HG02870 (cell line): ENCODE data around the gene FATE1.

Experiments
- ATAC-seq: cut with Tn5 transposase; IDR thresholded peaks from one replicate; pipeline ENCODE4 v1.9.1; 2021; ENCODE audit warnings: mild to moderate bottlenecking, moderate library complexity; ENCODE audit not compliant: unreplicated experiment

FATE1 gene

DNA sequence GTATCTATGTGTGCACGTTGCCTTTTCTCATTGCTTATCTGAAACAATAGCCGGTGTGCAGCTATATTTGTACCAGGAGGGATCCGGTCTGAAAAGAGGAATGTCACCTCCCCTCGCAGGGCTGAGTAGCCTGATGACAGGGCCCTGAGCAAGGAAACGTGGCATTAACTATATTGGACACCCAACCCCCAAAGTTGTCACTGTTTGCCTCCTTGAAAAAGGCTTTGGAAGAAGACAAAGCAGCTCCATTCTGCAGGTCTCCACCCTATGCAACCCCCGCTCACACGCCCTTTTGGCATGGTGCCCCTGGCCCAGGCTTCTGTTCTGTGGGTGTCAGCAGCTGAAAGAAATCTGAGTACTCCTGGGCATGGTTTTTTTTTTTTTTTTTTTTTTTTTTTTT, 12.3 kb upstream of the FATE1 start:
- no peak for ATAC-seq

DNA sequence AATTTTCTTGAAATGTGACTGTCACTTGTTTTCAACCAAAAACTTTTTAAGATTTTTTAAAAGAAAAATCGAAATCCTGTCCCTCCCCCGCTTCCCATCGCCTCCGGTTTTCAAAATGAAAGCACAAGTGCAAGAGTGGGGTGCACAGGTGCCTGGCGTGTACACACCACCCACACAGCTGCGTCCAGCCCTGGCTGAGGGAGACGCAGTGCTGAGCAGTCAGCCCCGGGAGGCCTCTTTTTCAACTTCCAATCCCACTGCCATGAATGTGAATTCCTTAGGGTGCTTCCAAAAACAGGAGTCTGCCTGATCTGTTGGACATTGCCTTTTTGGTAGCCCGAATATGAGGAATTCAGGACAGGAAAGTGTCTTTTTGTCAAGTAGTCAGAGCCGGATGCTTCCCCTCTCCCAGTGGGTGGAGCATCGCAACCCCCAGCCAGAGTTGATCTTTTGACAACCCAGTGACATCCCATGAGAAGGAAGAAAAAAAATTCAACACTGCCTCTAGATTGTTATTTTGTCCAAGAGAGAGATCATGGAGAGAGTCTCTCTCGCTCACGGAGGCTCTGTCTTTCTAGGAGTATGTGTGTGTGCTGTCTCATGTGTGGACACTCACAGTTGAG, 11.7 kb upstream of the FATE1 start:
- ATAC-seq, result no peak

DNA sequence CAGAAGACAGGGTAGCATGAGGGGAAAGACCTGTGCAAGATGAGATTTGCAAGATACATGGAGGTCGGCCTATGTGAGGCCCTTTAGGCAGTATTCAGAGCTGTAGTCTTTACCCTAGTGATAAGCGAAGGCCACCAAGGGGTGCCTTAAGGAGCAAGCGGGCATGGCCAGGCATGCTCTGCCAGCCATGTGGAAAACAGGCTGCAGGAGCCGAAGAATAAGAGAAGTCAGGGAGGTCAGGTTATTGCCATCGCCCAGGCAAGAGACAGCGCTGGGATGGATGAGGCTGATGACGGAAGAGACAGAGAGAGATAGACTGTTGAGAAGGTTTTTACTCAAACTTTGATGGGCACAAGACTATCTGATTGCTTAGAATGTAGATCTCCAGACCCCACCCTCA, 7.0 kb upstream of the FATE1 start:
- no peak for ATAC-seq

DNA sequence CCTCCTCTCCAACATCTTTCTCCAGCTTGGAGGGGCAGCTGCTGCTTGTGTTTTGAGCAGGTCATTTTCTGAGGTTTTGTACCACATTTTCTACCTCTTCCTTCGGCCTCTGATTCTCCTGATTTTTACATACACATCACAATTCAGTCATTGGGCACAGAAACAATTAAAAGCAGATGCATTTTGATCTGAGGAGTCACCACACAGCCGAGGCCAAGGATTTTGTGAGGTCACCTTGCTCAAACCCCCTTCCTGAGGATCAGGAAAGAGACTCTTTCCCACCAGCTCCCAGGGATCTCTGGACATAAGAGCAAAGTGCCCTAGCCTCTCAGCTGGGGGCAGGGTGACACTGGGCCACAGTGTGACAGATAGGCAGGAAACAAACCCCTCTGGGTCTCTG, 5.4 kb upstream of the FATE1 start:
- no peak for ATAC-seq

DNA sequence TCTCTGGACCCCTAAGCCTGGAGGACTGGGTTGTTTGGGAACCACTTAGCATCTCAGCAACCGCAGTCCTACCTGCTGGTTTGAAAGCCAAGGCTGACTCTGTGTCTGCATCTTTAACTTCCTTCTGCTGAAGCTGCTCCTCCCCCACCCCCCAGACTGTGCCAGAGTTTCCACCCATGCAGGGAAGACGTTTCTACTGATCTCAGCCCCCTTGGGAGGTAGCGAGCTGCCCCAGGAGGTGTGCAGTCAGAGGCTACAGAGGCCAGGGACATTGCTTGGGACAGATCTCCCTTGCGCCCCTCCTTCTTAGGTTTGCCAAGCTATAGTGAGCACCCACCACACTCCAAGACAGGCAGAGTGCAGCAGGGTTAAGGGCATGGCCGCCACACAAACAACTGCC, 4.7 kb upstream of the FATE1 start:
- ATAC-seq, result no peak

DNA sequence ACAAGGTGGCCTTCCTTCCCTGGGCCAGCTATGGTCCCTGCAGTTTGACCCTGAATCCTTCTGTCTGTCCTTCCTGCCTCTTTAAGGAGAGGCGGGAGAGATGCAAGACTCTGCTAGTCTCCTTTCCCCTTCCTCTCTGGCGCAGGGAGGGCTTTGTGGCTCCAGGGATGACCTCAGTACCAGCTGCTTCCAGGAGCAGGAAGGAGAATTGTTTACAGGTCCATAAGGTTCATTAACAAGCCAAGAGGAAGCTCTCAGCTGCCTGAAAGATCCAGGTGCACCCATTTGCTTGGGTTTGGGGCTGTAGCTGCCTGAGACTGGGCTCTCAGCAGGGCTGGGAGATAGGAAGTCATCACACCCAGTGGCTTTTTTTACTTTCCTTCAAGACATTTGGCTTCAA, 4.0 kb upstream of the FATE1 start:
- ATAC-seq, result no peak

DNA sequence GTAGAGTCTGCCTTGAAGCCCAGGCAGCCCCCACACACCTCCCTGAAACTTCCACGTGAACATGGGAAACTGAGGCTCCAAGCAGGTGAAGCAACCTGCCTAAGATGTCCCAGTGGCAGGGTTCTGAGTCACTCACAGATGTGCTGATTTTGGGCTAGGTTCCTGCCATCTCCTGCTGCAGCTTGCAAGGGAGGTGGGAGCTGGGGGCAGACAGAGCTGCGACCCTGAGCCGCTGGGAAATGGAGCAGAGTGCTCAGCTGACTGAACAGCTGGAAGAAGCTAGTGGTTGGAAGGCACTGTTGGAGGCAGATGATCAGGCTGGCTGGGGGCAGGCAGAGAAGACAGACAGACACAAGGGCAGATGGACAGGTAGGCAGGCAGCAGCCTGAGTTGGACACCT, 3.6 kb upstream of the FATE1 start:
- ATAC-seq, result no peak

DNA sequence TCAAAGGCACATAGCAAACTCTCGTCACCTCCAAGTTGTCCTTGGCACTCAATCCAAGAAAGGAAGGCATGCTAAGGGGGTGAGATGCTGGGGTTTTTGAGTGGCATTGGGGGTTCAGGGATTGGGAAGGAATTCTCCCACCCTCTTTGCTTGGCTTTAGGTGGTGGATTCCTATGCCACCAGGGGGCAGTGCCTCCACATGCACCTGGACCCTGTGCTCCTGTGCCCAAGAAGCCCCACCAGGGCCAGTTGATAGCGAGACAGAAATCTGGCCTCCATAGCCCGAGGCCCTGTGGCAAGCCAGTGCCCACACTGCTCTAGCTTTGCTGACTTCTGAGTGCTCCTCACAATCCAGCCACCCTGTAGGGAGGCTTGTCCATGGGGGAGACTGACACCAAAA, 2.0 kb upstream of the FATE1 start:
- ATAC-seq, result no peak

DNA sequence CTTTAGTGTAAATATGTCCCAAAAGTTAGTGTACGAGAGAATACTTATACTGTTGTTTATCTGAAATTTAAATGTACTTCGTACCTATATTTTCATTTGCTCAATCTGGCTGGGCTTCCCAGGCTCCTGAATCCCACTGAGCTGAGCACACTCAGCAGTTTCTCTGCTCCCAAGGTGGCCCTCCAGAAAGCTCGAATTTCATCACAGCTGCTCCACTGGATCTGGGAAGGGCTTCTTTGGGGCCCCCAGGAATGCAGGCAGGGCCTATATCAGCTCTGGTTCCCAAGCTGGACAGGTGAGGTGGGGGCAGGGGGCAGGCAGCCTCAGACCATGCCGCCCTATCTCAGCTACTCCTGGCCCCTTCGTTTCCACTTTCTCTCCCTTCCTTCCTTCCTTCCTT, 1.5 kb upstream of the FATE1 start:
- ATAC-seq, result no peak

DNA sequence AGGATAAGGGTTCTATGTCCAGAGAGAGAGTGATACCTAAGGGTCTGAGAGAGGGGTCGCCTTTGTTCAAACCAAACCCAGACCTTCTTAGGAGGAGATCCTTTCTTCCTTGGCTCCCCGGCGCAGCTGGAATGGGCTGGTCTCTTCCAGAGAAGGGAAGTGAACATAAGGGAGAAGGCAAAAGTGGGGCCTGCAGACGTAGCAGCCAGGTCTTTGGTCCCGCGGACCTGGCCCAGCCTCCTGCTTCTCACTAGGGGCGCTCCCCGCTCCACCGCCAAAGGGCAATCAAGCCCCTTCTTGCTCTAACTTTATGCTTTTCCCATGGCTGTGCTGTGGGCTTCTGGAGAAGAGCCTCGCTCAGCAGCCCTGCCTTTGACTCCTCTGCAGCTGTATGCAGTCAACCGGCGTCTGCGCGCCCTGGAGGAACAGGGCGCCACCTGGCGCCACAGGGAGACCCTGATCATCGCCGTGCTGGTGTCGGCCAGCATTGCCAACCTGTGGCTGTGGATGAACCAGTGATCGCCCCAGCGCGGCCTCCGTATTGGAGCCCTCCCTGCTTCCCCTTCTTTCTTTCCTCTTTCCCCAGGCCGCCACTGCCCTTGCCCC, 6.5 kb downstream of the FATE1 start:
- ATAC-seq, result no peak

DNA sequence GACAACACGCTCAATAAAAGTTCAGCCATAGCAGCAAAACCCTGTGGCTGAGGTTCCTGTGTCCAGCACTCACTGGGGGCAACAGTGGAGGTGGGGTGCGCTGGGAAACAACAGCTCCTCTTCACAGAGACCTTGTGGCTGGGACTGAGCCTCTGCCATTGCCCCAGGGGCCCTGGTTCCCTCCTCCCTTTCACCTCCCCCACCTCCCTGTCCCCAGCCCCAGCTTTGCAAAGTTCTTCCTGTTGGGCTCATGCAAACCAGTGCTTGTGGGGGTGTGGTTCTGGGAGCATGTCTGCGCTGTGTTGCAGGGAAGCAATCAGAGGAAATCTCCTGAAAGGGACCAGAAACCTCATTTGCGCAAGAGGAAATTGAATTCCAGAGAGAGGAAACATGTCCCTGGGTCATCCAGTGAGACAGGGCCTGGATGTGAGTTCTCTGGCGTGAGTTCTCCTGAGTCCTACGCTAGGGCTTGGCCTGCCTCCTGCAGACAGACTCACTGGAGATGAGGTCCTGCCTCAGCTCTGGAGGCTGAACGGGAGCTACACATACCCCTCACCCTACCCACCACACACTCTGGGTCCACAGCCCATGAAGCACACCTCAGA, 7.4 kb downstream of the FATE1 start:
- ATAC-seq, result no peak

DNA sequence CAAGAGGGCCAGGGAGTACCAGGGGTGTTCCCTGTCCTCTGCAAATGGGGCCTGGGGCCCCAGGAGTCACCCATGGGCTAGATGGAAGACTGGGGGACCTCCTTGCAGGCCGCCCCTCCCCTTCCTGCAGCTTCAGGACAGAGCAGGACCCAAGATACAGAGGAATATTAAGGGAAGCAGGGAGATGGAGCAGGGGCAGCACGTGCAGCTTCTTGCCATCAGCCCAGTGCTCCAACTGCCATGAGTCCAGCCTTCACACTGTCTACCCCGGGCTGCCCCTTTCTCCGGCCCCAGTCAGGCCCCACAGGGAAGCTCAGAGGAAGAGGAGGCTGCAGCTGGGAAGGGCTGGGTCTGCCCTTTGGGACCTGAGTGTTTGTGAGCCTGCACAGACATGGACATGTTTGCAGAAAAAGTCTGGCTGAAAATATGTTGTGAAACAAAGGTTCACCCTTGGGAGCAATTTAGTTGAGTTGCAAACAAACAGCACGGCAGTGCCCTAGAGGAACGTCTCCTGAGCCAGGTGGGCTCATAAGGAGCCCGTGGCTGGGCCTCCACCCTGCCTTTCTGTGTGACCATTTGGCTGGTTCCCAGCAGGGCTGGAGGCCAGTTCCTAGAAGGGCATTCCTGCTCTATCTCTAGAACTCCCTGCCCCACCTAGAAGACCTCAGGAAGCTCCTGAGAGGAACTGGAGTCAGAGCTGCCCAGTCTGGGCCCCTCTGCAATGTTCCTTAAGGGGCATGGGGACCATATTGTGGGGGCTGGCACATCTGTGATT, 8.9 kb downstream of the FATE1 start:
- ATAC-seq, result no peak

DNA sequence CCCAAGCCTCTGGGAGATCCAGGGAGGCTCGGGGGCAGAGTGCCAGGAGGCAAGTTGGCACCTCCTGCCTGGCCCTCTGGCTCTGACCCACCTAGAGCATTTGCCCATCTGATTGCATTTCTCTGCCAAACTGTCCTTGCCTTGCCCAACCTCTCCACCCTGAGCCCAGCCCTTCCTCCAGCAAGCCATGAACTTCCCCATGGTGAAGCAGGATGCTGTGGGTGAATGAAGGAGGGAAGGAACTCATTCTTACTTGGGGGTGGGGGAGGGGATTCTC, 9.4 kb downstream of the FATE1 start:
- ATAC-seq, result no peak

DNA sequence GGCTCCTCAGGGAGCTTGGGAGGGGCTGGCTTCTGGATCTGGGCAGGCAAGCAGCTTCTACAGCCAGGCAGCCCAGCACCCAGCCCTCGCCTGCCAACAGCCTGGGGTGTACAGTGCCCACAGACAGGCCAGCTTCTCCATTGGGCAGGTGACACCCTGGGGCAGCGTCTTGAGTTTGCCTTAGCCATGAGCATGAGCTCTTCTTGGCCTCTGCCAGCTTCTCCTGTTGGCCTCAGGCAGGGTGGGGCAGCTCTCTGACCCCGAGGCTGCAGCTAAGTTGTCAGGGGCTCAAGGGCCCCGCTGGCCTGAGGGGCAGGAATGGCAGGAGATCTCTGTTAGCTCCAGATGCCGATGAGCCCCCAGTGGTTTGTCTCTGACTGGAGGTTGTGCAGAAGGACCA, 10.9 kb downstream of the FATE1 start:
- ATAC-seq, result no peak

DNA sequence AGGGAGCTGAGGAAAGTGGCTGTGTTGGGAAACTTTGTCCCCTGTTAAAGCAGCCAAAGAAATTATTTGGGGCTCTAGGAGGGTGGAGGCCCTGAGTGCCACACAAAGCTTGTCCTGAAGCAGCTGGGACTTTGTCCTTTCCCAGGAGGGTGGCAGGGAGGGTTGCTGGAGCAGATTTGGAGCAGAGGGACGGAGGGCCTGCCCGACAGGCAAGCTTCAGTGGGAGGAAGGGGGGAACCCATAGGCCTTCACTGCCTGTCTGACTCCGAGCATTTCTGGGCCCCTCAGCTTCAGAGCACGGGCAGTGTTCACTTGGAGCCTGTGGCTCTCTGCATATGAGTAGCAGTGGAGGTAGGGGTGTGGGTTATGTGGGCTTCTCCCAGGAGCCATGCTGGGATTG, 11.5 kb downstream of the FATE1 start:
- ATAC-seq, result no peak

DNA sequence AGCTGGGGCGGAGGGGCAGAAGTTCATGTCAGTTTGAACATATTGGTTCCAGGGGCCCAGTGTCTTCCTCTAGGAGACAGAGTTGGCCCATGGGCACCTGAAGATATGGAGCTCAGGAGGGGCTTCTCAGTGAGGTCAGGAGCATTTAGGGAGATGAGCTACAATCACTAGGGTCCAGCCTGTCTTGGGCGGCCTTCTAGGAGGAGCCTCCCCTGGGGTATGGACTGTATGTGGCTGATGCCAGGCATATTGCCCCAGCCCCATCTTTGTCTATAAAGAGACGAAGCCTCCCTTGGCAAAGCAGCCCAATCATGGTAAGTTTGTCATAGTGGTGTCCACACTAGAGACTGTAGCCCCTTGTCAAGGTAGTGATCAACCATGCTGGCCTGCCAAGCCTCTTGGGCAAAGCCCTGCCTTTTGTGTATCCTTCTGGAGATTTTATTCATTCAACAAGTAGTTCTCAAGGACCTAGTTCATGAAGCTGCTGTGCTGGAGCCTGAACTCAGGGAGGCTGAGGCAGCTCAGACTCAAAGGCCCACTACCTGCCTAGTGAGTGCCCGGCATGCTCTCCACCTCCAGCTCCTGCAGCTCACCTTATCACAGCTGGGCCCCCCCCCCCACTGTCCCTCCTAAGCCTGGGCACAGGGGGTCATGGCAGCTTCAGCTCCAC, 13.4 kb downstream of the FATE1 start:
- no peak for ATAC-seq

DNA sequence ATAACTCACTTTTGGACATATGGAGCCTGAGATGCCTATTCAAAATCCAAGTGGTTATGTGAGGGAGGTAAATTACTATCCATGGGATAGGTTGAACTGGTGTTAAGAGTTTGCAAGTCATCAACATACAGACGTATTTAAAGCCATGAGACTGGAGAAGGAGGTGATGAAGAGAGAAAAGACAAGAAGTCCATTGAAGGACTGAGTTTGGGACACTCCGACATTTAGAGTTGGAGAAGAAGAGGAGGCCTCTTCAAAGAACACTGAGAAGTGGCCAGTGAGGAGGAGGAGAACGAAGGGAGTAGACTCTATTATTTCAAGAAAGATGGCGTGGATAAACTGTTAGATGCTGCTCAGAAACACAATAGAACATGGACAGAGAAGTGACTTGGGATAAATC, 18.6 kb downstream of the FATE1 start, which contains the start of gene CNGA2:
Gene CNGA2, plus strand, starts transcription at position 301 of the 400 bp plus-strand sequence. CDS start 3,738 bp downstream, outside the sequence.
- ATAC-seq, result no peak

DNA sequence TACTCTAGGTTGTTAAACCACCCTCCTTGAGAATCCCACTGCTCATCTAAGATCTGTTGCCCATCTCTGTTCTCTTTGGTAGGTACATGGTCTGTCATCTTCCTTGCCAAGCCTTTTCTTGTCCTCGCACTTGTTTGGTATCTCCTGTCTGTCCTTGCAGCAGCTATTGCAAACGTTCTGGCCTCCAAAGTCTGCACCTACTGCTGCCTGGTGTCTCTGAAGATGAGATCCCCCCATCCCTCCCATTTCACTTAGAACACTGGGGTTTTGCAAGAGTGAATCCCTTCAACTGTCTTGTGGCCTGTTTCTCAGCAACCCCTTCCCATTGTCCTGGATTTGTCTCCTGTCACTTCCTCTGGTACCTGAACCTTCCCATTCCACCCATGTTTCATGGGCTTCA, 19.4 kb downstream of the FATE1 start:
- ATAC-seq, result no peak

DNA sequence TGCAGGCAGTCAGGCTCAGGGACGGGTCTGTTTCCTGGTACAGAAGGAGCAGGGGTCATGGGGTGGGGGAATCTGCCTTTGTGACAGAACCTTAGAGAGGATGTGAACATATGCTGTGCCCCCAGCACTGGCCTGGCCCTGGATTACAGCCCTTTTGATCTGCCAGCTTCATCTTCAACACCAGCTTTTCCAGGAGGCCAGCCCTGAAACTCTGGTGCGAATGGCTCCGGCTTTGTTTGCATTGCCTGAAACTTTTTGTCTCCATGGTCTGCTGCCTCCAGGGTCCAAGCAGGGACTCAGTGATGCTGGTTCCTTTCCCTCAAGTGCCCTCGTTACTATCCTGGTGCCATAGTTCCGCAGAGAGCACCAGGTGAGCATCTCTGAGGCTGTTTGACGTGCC, 20.9 kb downstream of the FATE1 start:
- no peak for ATAC-seq

DNA sequence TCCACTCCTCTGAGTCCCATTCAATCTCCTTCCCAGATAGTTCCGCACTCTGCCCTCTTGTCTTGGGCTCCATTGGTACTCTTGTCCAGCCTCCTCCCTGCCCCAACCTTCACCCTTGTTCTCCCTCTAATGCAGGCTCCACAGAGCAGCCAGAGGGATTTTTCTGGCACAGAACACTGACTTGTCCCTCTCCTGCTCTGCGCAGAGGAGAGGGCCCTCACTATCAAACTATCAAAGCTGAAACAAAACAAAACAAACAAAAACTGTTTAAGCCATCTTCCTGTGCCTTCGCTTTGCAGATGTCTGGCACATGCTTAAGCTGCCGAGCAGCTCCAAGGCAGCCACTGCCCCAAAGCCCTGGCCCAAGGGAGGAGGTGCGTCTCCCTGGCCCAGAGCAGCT, 21.7 kb downstream of the FATE1 start:
- no peak for ATAC-seq

DNA sequence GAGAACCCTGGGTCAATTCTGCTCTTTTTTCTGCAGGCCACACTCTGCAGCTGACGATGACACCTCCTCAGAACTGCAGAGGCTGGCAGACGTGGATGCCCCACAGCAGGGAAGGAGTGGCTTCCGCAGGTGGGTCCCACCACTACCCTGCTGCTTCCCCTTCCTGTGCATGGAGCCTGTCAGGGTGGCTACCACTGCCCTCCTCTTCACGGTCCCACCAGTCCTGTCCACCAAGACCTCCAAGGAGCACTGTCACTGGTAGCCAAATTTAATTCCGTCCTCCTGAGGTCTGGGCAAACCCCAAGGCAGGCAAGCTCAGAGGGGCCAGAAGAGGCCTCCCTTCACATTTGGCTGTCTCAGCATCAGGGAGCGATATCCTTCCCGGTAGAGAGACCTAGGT, 22.9 kb downstream of the FATE1 start:
- no peak for ATAC-seq

DNA sequence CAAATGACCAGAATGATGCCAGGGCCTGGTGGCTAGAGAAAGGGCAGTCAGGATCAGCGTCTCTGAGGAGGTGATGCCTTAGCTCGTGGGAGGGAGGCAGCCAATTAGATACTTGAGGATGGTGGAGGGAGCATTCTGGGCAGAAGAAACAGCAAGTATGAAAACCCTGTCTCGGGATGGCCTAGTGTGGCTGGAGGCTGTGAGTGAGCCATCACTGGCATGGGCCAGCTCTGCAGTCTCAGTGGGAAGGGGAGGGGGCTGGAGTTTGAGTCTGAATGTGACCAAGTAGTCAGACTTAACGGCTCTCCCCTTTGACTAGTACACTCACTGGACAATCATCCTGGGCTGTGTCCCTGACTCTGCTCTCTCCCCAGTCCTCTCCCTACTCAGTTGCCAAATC, 25.8 kb downstream of the FATE1 start:
- no peak for ATAC-seq
